SK-MEL-5 (cell line): ENCODE measurements around the gene OR9A4. TPM values are rescaled to one million over a fixed set of nuclear protein-coding genes. Genes with fewer than 3 reads are reported as not detected.

Experiments
- DNase-seq: peaks from one replicate; pipeline ENCODE4 v3.0.0-alpha.2; 2016; ENCODE audit warnings: low read depth, low spot score
- in situ Hi-C: cut with HindIII; loops from 2 replicates; pipeline ENCODE4 v1.10.0; 2016; ENCODE audit warnings: low sequenced_read_pairs, high pct_unique_total_duplicates, low pct_unique_long_range_greater_than_20kb
- total RNA-seq: library from RNA; depleted of rRNA; stranded (reverse); fragments of >200 nt; shearing (Covaris generic); gene quantifications from 2 replicates; pipeline ENCODE4 v1.2.3, GENCODE V29; 2014; rRNA removed

Gene OR9A4
- total RNA-seq, 1 experiment from 2014 or later = not detected

DNA sequence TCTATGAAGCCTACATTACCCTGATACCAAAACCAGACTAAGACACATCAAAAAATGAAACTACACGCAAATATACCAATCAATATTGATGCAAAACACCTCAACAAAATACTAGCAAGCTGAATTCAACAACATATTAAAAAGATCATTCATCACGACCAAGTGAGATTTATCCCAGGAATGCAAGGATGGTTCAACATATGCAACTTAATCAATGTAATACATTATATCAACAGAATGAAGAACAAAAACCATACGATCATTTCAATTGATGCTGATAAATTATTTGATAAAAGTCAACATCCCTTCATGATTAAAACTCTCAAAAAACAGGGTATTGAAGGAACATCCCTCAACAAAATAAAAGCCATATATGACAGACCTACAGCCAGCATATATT is 24.9 kb downstream of the OR9A4 start:
- DNase-seq = no peak
- in situ Hi-C loops = no loop called here

GRCh38 chr7:141943846-141944245 is 27.6 kb downstream of the OR9A4 start:
- no peak for DNase-seq
- in situ Hi-C loops = no loop called here

DNA sequence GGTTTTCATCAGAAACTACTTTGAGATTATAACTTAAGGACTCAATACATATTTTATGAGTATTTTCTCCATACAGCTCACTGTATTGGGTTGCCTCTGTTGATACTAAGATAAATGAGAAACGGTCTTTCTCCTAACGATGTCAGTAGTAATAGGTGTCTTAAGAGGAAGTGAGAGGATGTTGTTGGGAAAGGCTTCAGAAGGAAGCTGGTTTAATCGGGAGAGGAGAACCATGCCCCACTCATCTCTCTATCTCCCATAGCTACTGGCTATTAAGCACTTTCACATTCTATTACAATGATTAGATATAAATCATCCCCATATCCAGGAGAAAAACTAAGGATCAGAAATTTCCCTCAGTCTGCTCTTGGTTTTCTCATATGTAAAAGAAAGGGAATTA is 28.6 kb downstream of the OR9A4 start:
- DNase-seq = no peak
- in situ Hi-C loops = no loop called here

- DNase-seq = no peak
Measured at GRCh38 chr7:141945356-141945755, 29.2 kb downstream of the OR9A4 start.

GRCh38 chr7:141946796-141947195 is 30.6 kb downstream of the OR9A4 start, which contains the start of gene CLEC5A:
Gene CLEC5A, minus strand, starts transcription at chr7:141946974. Its CDS starts 682 bp downstream, at chr7:141946292.
- in situ Hi-C loops = no loop called here
- no peak for DNase-seq

More at GRCh38 chr7:141945356-141945755, 29.2 kb downstream of the OR9A4 start:
- in situ Hi-C loops = no loop called here

GRCh38 chr7:141949021-141949420 is 32.8 kb downstream of the OR9A4 start:
- in situ Hi-C loops = no loop called here
- no peak for DNase-seq

DNA sequence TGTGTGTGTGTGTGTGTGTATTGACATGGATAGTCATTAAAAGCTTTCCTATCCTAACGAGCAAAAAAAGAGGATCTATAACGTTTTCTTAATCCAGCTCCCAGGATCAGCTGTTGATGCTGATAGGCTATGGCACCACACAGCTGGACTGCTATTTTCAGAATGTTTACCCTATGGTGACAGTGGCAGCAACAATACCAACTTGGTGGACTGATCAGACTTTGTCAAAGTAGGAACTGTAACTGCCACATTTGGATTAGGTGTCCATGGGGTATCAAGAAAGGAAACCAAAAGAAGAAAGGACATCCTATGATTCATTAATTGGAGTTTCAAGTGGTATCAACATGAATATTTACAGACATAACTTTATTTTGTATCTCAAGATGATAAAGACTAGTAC is 33.3 kb downstream of the OR9A4 start:
- DNase-seq = no peak
- in situ Hi-C loops = no loop called here

GRCh38 chr7:141949911-141950310 is 33.7 kb downstream of the OR9A4 start:
- in situ Hi-C loops = no loop called here
- no peak for DNase-seq

- DNase-seq = no peak
- in situ Hi-C loops = no loop called here
Measured at GRCh38 chr7:141950806-141951205, 34.6 kb downstream of the OR9A4 start.

DNA sequence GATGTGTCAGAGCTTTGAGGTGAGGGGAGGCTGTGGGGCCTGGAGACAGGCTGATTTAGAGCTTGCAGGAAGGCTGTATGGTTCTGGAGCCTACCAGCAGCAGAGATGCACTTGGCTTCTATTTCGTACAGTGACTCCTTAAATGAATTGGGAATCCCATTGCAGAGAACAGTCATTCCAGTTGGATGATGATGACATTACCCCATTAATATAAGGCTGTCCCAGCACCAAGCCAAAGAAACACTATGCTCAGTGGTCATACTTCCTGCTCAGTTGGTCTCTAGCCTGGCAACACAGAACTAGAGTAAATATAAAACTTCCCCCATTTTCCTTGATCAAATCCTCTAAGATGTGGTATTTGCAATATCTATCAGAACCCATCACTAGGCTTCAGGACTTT is 36.3 kb downstream of the OR9A4 start:
- DNase-seq = no peak
- in situ Hi-C loops = no loop called here

DNA sequence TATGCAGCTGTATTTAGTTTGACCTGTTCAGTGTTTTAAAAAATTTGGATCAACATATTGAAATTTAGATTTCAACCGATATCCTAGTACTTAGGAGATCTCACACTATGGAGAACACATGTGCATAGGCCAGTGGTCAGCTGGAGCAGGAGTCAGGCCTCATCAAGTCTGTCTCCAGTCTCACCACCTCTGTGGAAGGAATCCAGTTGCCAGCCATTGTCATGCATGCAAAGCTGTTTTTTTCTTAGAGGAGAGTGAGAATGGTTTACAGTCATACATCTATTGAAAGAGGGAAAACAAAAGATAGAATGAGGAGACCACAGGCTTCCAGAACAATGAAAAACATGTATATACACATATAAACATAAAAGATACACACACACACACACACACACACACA is 38.1 kb downstream of the OR9A4 start:
- no peak for DNase-seq
- in situ Hi-C loops = no loop called here

DNA sequence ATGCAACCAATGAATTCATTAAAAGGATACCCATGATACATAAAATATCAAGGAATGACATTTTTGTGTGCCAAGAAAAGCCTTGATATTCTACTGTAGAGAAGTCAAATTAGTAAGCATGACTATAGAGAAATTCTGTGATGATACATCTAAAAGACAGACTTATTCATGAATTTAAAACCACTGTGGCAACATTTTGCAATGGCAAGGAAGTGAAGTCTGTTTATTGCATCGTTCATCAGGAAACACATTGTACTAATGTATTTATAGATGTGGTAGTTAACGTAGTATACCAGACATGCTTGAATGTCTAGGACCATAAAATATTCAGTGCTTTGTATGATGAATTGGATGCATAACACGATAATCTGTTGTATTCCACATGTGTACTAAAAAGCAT is 39.9 kb downstream of the OR9A4 start:
- in situ Hi-C loops = no loop called here
- no peak for DNase-seq

GRCh38 chr7:141960687-141961422 is 44.7 kb downstream of the OR9A4 start:
- in situ Hi-C loops = no loop called here
- no peak for DNase-seq

Other genes with a start within 250 kb of the OR9A4 start
- gene DENND11, start 214.2 kb upstream of the OR9A4 start, total RNA-seq = 15.2 and 16.6 TPM in 2 replicates
- gene WEE2, start 208.0 kb upstream of the OR9A4 start, total RNA-seq = not detected in 2 replicates
- 332 and 364 TPM in 2 replicates for gene SSBP1, start 178.0 kb upstream of the OR9A4 start, total RNA-seq
- 0.40 and 0.87 TPM in 2 replicates for gene TAS2R3, start 152.3 kb upstream of the OR9A4 start, total RNA-seq
- 0.08 and 0.32 TPM in 2 replicates for gene TAS2R4, start 139.7 kb upstream of the OR9A4 start, total RNA-seq
- 0.26 and 0.51 TPM in 2 replicates for gene TAS2R5, start 126.2 kb upstream of the OR9A4 start, total RNA-seq
- 0.13 TPM in 1 of 2 replicates, not detected in the other for gene PRSS37, start 74.9 kb upstream of the OR9A4 start, total RNA-seq
- not detected in 2 replicates for gene CLEC5A, start 30.6 kb downstream of the OR9A4 start, total RNA-seq
- not detected in 2 replicates for gene TAS2R38, start 57.4 kb downstream of the OR9A4 start, total RNA-seq
- 0.16 TPM in 1 of 2 replicates, not detected in the other for gene MGAM, start 79.5 kb downstream of the OR9A4 start, total RNA-seq
- gene MGAM2, start 195.3 kb downstream of the OR9A4 start, total RNA-seq = 2.4 TPM in 2 replicates